Colonic mucosa (tissue), 4 donors: ENCODE results near the gene DZANK1. TPM values are rescaled to one million over a fixed set of nuclear protein-coding genes. Genes with fewer than 3 reads are reported as not detected.

Experiments used
- DNase-seq: peaks from one replicate; pipeline ENCODE4 v3.0.0-alpha.2; 2020
- H3K27ac ChIP-seq: fragments of 200-600 bp; one replicate; pipeline ENCODE4 v1.8.0; 2021
- H3K27me3 ChIP-seq: fragments of 200-600 bp; one replicate; pipeline ENCODE4 v1.8.0; 2021
- H3K36me3 ChIP-seq: fragments of 200-600 bp; one replicate; pipeline ENCODE4 v1.8.0; 2021
- H3K4me1 ChIP-seq: fragments of 200-600 bp; one replicate; pipeline ENCODE4 v1.8.0; 2021; ENCODE audit warnings: mild to moderate bottlenecking
- H3K4me3 ChIP-seq: fragments of 200-600 bp; one replicate; pipeline ENCODE4 v1.8.0; 2021
- H3K9ac ChIP-seq, 2 donors: one replicate each; pipeline ENCODE4 v1.7.0; 2013; ENCODE audit warnings: control low read depth in 2 of 2, low read depth in 2 of 2, low read length in 2 of 2
- H3K9me3 ChIP-seq: fragments of 200-600 bp; one replicate; pipeline ENCODE4 v1.8.0; 2021
- intact Hi-C: fragments of 100-400 bp; cut with DNase I; formaldehyde crosslinking; loops from one replicate; pipeline ENCODE4 v1.14.1; 2022
- total RNA-seq, 2 donors: library from RNA; stranded (reverse); fragmentation: NEBNext Ultra II Directional in 1 of 2; extraction: Animal tissue kit (Norgen Biotek cat#: 25700) in 1 of 2; gene quantifications; one replicate each; pipeline ENCODE4 v1.2.1, GENCODE V29; 2021
- TF ChIP-seq, protein P1 (sequence below): fragments of 200-600 bp; IDR thresholded peaks from one replicate; pipeline ENCODE4 v1.8.0; 2022; ENCODE audit warnings: antibody characterized with exemption, mild to moderate bottlenecking
- donor health status: healthy.
- donor health status: DM: no; HTN: no; CAD: no.
- donor health status: DM: no; HTN: no; CAD: no.

Gene DZANK1
- total RNA-seq, 2 donors from 2014 or later: 1.2 to 1.4 TPM

DNA sequence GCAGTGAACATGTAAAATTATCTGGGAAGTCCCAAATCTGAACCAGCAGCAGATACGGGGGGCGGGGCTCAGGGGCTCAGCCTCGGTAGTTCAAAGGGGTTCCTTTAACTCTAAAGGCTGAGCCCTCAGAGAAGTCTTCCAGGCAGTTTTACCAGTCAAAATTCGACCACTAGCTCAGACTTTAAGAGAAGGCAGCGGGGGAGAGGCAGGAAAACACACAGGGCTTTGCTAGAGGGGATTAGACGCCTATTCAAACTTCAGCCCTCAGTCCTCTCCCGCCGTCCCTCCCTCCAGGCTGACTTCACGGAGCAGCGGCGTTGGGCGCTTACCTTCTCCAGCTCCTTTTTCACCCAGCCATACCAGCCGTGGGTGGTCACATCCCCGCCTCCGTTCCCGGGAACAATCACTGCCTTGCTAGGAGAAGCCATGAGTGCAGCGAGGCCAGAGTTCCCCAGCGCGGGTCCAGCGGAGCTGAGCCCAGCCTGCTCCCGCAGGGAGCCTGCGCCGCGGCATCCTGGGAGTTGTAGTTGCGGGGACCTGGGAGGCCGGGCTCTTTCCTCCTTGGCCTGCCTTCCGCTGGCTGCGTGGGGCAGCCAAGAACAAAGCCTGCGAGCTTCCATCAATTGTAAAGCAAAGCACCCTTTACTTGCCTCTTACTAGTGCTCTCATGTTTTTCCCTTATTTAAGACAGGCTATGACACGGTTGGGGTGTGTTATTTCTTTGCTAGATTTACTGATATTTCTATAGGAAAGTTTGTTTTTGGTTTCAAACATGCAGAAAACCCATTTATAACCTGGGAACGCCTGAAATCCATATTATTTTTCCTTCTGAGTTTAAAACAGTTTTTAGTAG lies 30.1 kb upstream of the DZANK1 start, which contains the start of gene RBBP9:
RBBP9 (minus strand) TSS at position 486 of the 853 bp plus-strand sequence; CDS start at position 428, 58 bp downstream.
- TF ChIP-seq, protein P1, sequence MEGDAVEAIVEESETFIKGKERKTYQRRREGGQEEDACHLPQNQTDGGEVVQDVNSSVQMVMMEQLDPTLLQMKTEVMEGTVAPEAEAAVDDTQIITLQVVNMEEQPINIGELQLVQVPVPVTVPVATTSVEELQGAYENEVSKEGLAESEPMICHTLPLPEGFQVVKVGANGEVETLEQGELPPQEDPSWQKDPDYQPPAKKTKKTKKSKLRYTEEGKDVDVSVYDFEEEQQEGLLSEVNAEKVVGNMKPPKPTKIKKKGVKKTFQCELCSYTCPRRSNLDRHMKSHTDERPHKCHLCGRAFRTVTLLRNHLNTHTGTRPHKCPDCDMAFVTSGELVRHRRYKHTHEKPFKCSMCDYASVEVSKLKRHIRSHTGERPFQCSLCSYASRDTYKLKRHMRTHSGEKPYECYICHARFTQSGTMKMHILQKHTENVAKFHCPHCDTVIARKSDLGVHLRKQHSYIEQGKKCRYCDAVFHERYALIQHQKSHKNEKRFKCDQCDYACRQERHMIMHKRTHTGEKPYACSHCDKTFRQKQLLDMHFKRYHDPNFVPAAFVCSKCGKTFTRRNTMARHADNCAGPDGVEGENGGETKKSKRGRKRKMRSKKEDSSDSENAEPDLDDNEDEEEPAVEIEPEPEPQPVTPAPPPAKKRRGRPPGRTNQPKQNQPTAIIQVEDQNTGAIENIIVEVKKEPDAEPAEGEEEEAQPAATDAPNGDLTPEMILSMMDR: no peak
- intact Hi-C loops: no loop called here
- H3K27me3 ChIP-seq: no peaks in the 10 kb centered on the region

GRCh38 chr20:18496042-18496441 lies 29.2 kb upstream of the DZANK1 start:
- no peak for DNase-seq
- Histone ChIP-seq H3K27me3 (no peaks in the 10 kb centered on the region), H3K27ac (no peak overlapping the region), H3K36me3 (no peaks in the 10 kb centered on the region), H3K9me3 (no peaks in the 10 kb centered on the region), H3K4me1 (peaks cover 5% of the 10 kb centered on the region), H3K9ac (peak overlapping the region in 1 of 2 donors; percentile 71), H3K4me3 (peak overlapping the region; percentile 54)
- intact Hi-C loops: no loop called here
- TF ChIP-seq, protein P1: no peak

More for the DNA sequence above, 30.1 kb upstream of the DZANK1 start, which contains the start of gene RBBP9:
- Histone ChIP-seq H3K4me1 (peaks cover 5% of the 10 kb centered on the region), H3K9ac (peak within 1 kb of the TSS; percentile 71 to 76), H3K36me3 (no peaks in the 10 kb centered on the region), H3K9me3 (no peaks in the 10 kb centered on the region), H3K4me3 (peak within 1 kb of the TSS; percentile 54), H3K27ac (peak within 1 kb of the TSS; percentile 0)
- peak; percentile 89 for DNase-seq

- no peak for DNase-seq
- Histone ChIP-seq H3K4me1 (no peaks in the 10 kb centered on the region), H3K9me3 (no peaks in the 10 kb centered on the region), H3K36me3 (peaks cover 3% of the 10 kb centered on the region), H3K27me3 (no peaks in the 10 kb centered on the region), H3K4me3 (no peak overlapping the region), H3K27ac (no peak overlapping the region), H3K9ac (no peak overlapping the region)
- intact Hi-C loops: no loop called here
- TF ChIP-seq, protein P1: no peak
Observed at GRCh38 chr20:18488301-18488700, 21.5 kb upstream of the DZANK1 start.

DNA sequence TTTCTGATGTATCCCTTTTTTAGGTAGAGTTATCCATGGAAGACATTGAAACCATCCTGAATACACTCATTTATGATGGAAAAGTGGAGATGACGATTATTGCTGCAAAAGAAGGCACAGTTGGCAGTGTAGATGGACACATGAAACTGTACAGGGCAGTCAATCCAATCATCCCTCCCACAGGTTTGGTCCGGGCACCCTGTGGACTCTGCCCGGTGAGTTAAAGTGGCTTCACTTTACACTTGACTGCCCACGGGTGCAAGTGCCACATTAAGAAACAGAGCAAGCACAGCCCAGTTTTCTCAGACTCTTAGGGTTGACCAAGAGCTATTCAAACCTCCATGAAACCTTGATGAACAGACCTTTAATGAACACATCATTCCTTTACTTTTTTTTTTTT lies 14.8 kb upstream of the DZANK1 start:
- Histone ChIP-seq H3K9me3 (no peaks in the 10 kb centered on the region), H3K27ac (no peak overlapping the region), H3K4me3 (no peak overlapping the region), H3K4me1 (no peaks in the 10 kb centered on the region), H3K27me3 (no peaks in the 10 kb centered on the region), H3K9ac (no peak overlapping the region), H3K36me3 (no peaks in the 10 kb centered on the region)
- TF ChIP-seq, protein P1: no peak
- intact Hi-C loops: no loop called here
- no peak for DNase-seq

- TF ChIP-seq, protein P1: no peak
- intact Hi-C loops: no loop called here
- H3K36me3 ChIP-seq: no peaks in the 10 kb centered on the region
Observed at GRCh38 chr20:18477821-18478220, 11.0 kb upstream of the DZANK1 start.

More at GRCh38 chr20:18477821-18478220, 11.0 kb upstream of the DZANK1 start:
- no peak for DNase-seq
- no peaks in the 10 kb centered on the region for H3K27me3 ChIP-seq
- H3K4me1 ChIP-seq: no peaks in the 10 kb centered on the region
- H3K27ac ChIP-seq: no peak overlapping the region
- no peak overlapping the region for H3K4me3 ChIP-seq
- H3K9ac ChIP-seq: no peak overlapping the region
- no peaks in the 10 kb centered on the region for H3K9me3 ChIP-seq
